Skeletal muscle tissue (tissue), 4 donors: ENCODE results near the gene RASGRF1. TPM values are rescaled to one million over a fixed set of nuclear protein-coding genes. Genes with fewer than 3 reads are reported as not detected.

Source experiments
- H3K27ac ChIP-seq: one replicate; pipeline ENCODE4 v1.7.0; 2013; ENCODE audit warnings: mild to moderate bottlenecking, low read depth, low read length, inconsistent platforms
- H3K27me3 ChIP-seq, 3 donors: one replicate each; pipeline ENCODE4 v1.7.0; 2013; ENCODE audit warnings: low read length in 3 of 3; ENCODE audit not compliant: control insufficient read depth in 3 of 3, insufficient read depth in 3 of 3
- H3K36me3 ChIP-seq, 3 donors: one replicate each; pipeline ENCODE4 v1.7.0; 2013; ENCODE audit warnings: low read length in 3 of 3; ENCODE audit not compliant: control insufficient read depth in 3 of 3, insufficient read depth in 3 of 3
- H3K4me1 ChIP-seq, 3 donors: one replicate each; pipeline ENCODE4 v1.7.0; 2013; ENCODE audit warnings: low read length in 3 of 3, mild to moderate bottlenecking in 3 of 3; ENCODE audit not compliant: control insufficient read depth in 3 of 3, insufficient read depth in 3 of 3
- H3K4me3 ChIP-seq, 3 donors: one replicate each; pipeline ENCODE4 v1.7.0; 2013; ENCODE audit warnings: low read length in 3 of 3
- H3K9ac ChIP-seq, 3 donors: one replicate each; pipeline ENCODE4 v1.7.0; 2013; ENCODE audit warnings: low read length in 3 of 3, mild to moderate bottlenecking in 3 of 3, moderate library complexity in 2 of 3, low read depth in 1 of 3
- H3K9me3 ChIP-seq, 3 donors: one replicate each; pipeline ENCODE4 v1.7.0; 2013; ENCODE audit warnings: low read length in 3 of 3; ENCODE audit not compliant: control insufficient read depth in 3 of 3
- total RNA-seq: library from RNA; depleted of rRNA; stranded (reverse); fragments of >200 nt; gene quantifications from one replicate; pipeline ENCODE4 v1.2.3, GENCODE V29; 2014
- donor health status: Osteomylitis.

The RASGRF1 gene
- total RNA-seq, 1 donor from 2014 or later = not detected

GRCh38 chr15:79073336-79073735 is 17.2 kb downstream of the RASGRF1 start:
- Histone ChIP-seq H3K27ac (no peak overlapping the region), H3K36me3 (no peaks in the 10 kb centered on the region), H3K4me3 (no peak overlapping the region), H3K9me3 (no peaks in the 10 kb centered on the region), H3K9ac (no peak overlapping the region), H3K27me3 (peaks cover 0 to 9% (median 3%) of the 10 kb centered on the region in 3 donors), H3K4me1 (no peaks in the 10 kb centered on the region)

DNA sequence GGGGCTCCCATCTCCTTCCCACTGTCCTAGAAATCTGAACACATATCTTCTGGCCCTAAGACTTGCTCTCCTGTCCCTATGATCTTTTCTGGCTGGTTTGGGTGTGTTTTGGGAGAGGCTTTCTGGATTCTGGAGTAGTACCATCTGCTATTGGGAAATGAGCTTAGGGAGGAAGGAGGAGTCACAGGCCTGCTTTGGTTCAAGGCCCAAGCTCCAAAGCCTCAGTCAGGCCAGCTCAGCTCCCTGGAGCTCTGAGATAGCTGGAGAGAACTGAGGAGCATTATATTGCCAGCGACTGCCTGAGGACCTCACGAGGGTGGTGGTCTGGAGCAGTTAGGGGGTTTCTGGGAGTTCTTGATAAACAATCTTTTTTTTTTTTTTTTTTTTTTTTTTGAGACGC is 18.7 kb downstream of the RASGRF1 start:
- Histone ChIP-seq H3K4me3 (no peak overlapping the region), H3K4me1 (no peaks in the 10 kb centered on the region), H3K9ac (no peak overlapping the region), H3K9me3 (no peaks in the 10 kb centered on the region), H3K27me3 (peaks cover 0 to 9% (median 3%) of the 10 kb centered on the region in 3 donors), H3K36me3 (no peaks in the 10 kb centered on the region), H3K27ac (no peak overlapping the region)

DNA sequence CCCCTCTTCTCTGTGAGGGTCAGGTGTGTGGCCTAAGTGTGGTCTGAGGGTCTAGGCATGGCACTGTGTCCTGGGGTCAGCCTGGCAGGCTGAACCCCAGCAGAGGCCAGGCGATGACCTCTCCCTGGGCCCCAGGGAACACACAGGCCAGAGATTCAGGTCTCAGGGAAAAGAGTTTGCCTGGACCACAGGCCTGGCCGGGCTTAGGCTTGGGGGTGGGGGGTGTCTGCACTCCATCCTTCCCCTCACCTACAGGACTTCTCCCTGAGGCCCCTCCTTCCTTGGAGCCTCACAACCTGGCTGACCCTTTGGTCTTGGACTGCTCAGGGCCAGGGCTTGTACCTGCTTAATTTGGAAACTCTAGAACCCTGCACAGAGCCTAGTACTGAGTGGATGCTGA is 21.8 kb downstream of the RASGRF1 start:
- Histone ChIP-seq H3K27ac (no peak overlapping the region), H3K27me3 (no peaks in the 10 kb centered on the region), H3K9me3 (no peaks in the 10 kb centered on the region), H3K9ac (no peak overlapping the region), H3K4me3 (no peak overlapping the region), H3K4me1 (no peaks in the 10 kb centered on the region), H3K36me3 (no peaks in the 10 kb centered on the region)

DNA sequence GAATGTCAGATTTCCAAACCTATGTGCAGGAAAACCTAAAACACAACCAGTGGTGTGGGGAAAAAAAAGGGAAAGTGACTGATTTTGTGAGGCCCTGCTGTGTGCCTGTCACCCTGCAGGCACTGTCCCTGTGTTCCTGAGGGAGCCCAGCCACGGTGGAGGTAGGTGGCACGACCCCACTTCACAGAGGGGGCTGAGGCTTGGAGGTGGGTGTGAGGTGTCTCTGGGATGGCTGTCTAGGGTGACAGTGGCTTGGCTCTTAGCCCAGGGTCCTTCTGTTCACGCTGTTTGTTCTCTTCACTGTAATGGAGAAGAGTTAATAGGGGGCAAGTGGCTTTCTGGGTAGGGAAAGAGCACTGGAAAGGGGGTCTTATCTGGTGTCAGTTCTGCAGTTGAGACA is 22.6 kb downstream of the RASGRF1 start:
- no peaks in the 10 kb centered on the region for H3K36me3 ChIP-seq
- no peak overlapping the region for H3K4me3 ChIP-seq
- H3K4me1 ChIP-seq = no peaks in the 10 kb centered on the region
- peaks cover 0 to 8% (median 0%) of the 10 kb centered on the region in 3 donors for H3K27me3 ChIP-seq
- no peaks in the 10 kb centered on the region for H3K9me3 ChIP-seq
- H3K9ac ChIP-seq = no peak overlapping the region
- H3K27ac ChIP-seq = no peak overlapping the region

DNA sequence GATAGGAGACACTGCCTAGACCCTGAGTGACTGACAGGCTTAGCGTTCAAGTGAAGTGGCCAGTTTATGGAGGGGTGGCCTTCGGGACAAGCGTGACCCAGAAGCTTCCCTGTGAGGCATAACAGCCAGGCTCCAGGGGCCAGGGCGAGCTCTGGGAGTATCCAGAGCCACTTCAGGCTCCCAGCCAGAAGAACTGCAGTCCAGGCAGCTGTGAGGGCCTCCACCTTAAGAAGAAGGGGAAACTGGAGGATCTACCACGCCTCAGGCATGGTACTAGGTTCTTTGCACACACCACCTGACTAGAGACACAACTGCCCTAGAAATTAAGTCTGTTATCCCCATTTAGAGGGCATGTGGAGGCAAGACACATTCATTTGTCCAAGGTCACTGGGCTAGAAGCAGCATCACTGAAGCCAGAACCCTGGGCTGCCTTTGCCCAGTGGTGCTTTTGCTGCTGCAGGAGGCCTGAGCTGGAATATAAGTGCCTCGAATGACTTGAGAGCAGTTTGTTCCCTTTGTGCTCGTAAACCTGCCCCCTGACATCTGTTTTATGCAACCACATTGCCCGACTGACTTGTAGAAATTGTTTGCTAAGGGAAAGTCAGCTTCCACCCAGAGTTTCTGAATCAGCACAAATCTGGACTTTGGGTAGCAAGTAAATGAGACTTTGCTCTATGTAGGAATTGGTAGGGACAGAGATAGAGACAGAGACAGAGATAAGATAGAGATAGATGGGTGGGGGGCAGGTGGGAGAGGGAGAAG is 23.3 kb downstream of the RASGRF1 start:
- Histone ChIP-seq H3K27me3 (peaks cover 0 to 8% (median 5%) of the 10 kb centered on the region in 3 donors), H3K4me1 (no peaks in the 10 kb centered on the region), H3K36me3 (no peaks in the 10 kb centered on the region), H3K4me3 (no peak overlapping the region), H3K9me3 (no peaks in the 10 kb centered on the region), H3K9ac (no peak overlapping the region), H3K27ac (no peak overlapping the region)

GRCh38 chr15:79066391-79067071 is 24.0 kb downstream of the RASGRF1 start:
- H3K27ac ChIP-seq = no peak overlapping the region
- H3K27me3 ChIP-seq = peaks cover 0 to 8% (median 7%) of the 10 kb centered on the region in 3 donors
- no peaks in the 10 kb centered on the region for H3K9me3 ChIP-seq
- no peaks in the 10 kb centered on the region for H3K4me1 ChIP-seq
- no peak overlapping the region for H3K9ac ChIP-seq
- H3K4me3 ChIP-seq = no peak overlapping the region
- no peaks in the 10 kb centered on the region for H3K36me3 ChIP-seq

- Histone ChIP-seq H3K27ac (no peak overlapping the region), H3K27me3 (peaks cover 0 to 8% (median 7%) of the 10 kb centered on the region in 3 donors)
These were observed 24.7 kb downstream of the RASGRF1 start for GRCh38 chr15:79065706-79066376.

DNA sequence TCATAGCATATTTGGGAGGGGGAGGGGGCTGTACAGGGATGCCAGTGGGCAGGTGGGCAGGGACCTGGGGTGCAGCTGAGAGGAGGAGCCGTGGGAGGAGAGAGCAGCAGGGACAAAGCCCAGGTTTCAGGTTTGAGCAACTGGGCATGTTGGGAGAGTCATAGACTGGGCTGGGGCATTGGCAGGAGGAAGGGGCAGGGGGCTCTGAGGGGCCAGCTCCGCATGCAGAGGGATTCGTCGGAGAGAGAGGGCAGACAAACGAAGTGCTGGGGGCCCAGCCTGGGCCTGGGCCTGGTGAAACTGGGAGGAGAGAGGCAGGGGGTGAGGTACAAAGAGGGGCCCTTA is 25.2 kb downstream of the RASGRF1 start:
- no peak overlapping the region for H3K9ac ChIP-seq
- H3K27me3 ChIP-seq = peaks cover 0 to 9% (median 7%) of the 10 kb centered on the region in 3 donors
- no peak overlapping the region for H3K27ac ChIP-seq
- H3K36me3 ChIP-seq = no peaks in the 10 kb centered on the region
- H3K4me1 ChIP-seq = no peaks in the 10 kb centered on the region
- no peaks in the 10 kb centered on the region for H3K9me3 ChIP-seq
- no peak overlapping the region for H3K4me3 ChIP-seq

More at GRCh38 chr15:79065706-79066376, 24.7 kb downstream of the RASGRF1 start:
- Histone ChIP-seq H3K4me1 (no peaks in the 10 kb centered on the region), H3K36me3 (no peaks in the 10 kb centered on the region), H3K9me3 (no peaks in the 10 kb centered on the region), H3K9ac (no peak overlapping the region), H3K4me3 (no peak overlapping the region)

- Histone ChIP-seq H3K27ac (no peak overlapping the region), H3K4me1 (no peaks in the 10 kb centered on the region), H3K27me3 (peaks cover 1 to 14% (median 8%) of the 10 kb centered on the region in 3 donors), H3K9ac (no peak overlapping the region), H3K9me3 (no peaks in the 10 kb centered on the region), H3K36me3 (no peaks in the 10 kb centered on the region), H3K4me3 (no peak overlapping the region)
These were observed 26.1 kb downstream of the RASGRF1 start for GRCh38 chr15:79064496-79064895.

- Histone ChIP-seq H3K36me3 (no peaks in the 10 kb centered on the region), H3K27ac (no peak overlapping the region), H3K27me3 (peaks cover 15 to 30% (median 29%) of the 10 kb centered on the region in 3 donors), H3K4me3 (no peak overlapping the region), H3K9me3 (no peaks in the 10 kb centered on the region), H3K9ac (no peak overlapping the region), H3K4me1 (no peaks in the 10 kb centered on the region)
These were observed 30.4 kb downstream of the RASGRF1 start for GRCh38 chr15:79060175-79060574.
